Measurements from ENCODE around the gene ABAT.
"Not testable (repeated sequence)": the region's sequence is repeated elsewhere in the genome, so short reads cannot be mapped to it uniquely, and the experiment has no call there.

Gene ABAT

GRCh38 chr16:8795091-8795490, 120.7 kb downstream of the ABAT start:
- in situ Hi-C loops (cut with HindIII; ENCODE audit: low pct_ligation_motif_present, low pct_unique_long_range_greater_than_20kb, low sequenced_read_pairs) = no loop called here
- DNase-seq = no peak

GRCh38 chr16:8795818-8796217, 121.4 kb downstream of the ABAT start:
- in situ Hi-C loops (cut with HindIII; ENCODE audit: low pct_ligation_motif_present, low pct_unique_long_range_greater_than_20kb, low sequenced_read_pairs) = no loop called here
- DNase-seq = no peak

- in situ Hi-C loops (cut with HindIII; ENCODE audit: low pct_ligation_motif_present, low pct_unique_long_range_greater_than_20kb, low sequenced_read_pairs) = no loop called here
- peak; percentile 12 for DNase-seq
These were observed 122.3 kb downstream of the ABAT start for GRCh38 chr16:8796469-8797363.

- peak; percentile 99 for DNase-seq
- in situ Hi-C loops (cut with HindIII; ENCODE audit: low pct_ligation_motif_present, low pct_unique_long_range_greater_than_20kb, low sequenced_read_pairs) = no loop called here
These were observed 123.2 kb downstream of the ABAT start, which contains the start of the genes PMM2 and TMEM186 for GRCh38 chr16:8797364-8798173. Gene PMM2, plus strand, starts transcription at chr16:8797839. Its CDS starts 44 bp downstream, at chr16:8797883. Gene TMEM186, minus strand, starts transcription at chr16:8797639. Its CDS starts 25 bp downstream, at chr16:8797614.

GRCh38 chr16:8798174-8798527, 123.7 kb downstream of the ABAT start:
- DNase-seq = no peak
- in situ Hi-C loops (cut with HindIII; ENCODE audit: low pct_ligation_motif_present, low pct_unique_long_range_greater_than_20kb, low sequenced_read_pairs) = no loop called here

GRCh38 chr16:8798535-8799157, 124.2 kb downstream of the ABAT start:
- DNase-seq = no peak
- in situ Hi-C loops (cut with HindIII; ENCODE audit: low pct_ligation_motif_present, low pct_unique_long_range_greater_than_20kb, low sequenced_read_pairs) = no loop called here

- in situ Hi-C loops (cut with HindIII; ENCODE audit: low pct_ligation_motif_present, low pct_unique_long_range_greater_than_20kb, low sequenced_read_pairs) = no loop called here
- no peak for DNase-seq
These were observed 127.3 kb downstream of the ABAT start for GRCh38 chr16:8801701-8802100.

GRCh38 chr16:8803733-8804132, 129.3 kb downstream of the ABAT start:
- in situ Hi-C loops (cut with HindIII; ENCODE audit: low pct_ligation_motif_present, low pct_unique_long_range_greater_than_20kb, low sequenced_read_pairs); DNase-seq: not testable (repeated sequence)

- DNase-seq = no peak
- in situ Hi-C loops (cut with HindIII; ENCODE audit: low pct_ligation_motif_present, low pct_unique_long_range_greater_than_20kb, low sequenced_read_pairs) = no loop called here
These were observed 129.9 kb downstream of the ABAT start for GRCh38 chr16:8804313-8804712.

GRCh38 chr16:8806272-8806983, 132.0 kb downstream of the ABAT start:
- DNase-seq = no peak
- in situ Hi-C loops (cut with HindIII; ENCODE audit: low pct_ligation_motif_present, low pct_unique_long_range_greater_than_20kb, low sequenced_read_pairs) = no loop called here

GRCh38 chr16:8807189-8807588, 132.8 kb downstream of the ABAT start:
- in situ Hi-C loops (cut with HindIII; ENCODE audit: low pct_ligation_motif_present, low pct_unique_long_range_greater_than_20kb, low sequenced_read_pairs) = no loop called here
- DNase-seq = no peak

GRCh38 chr16:8808009-8808408, 133.6 kb downstream of the ABAT start:
- no peak for DNase-seq
- in situ Hi-C loops (cut with HindIII; ENCODE audit: low pct_ligation_motif_present, low pct_unique_long_range_greater_than_20kb, low sequenced_read_pairs) = no loop called here

GRCh38 chr16:8808613-8809353, 134.4 kb downstream of the ABAT start:
- in situ Hi-C loops (cut with HindIII; ENCODE audit: low pct_ligation_motif_present, low pct_unique_long_range_greater_than_20kb, low sequenced_read_pairs) = no loop called here
- no peak for DNase-seq

GRCh38 chr16:8812162-8812843, 137.9 kb downstream of the ABAT start:
- in situ Hi-C loops (cut with HindIII; ENCODE audit: low pct_ligation_motif_present, low pct_unique_long_range_greater_than_20kb, low sequenced_read_pairs) = no loop called here
- DNase-seq = no peak

- in situ Hi-C loops (cut with HindIII; ENCODE audit: low pct_ligation_motif_present, low pct_unique_long_range_greater_than_20kb, low sequenced_read_pairs) = no loop called here
- no peak for DNase-seq
These were observed 139.8 kb downstream of the ABAT start for GRCh38 chr16:8814095-8814806.

GRCh38 chr16:8816967-8817655, 142.7 kb downstream of the ABAT start:
- in situ Hi-C loops (cut with HindIII; ENCODE audit: low pct_ligation_motif_present, low pct_unique_long_range_greater_than_20kb, low sequenced_read_pairs) = no loop called here

More at GRCh38 chr16:8816967-8817655, 142.7 kb downstream of the ABAT start:
- DNase-seq = no peak

Data from ACHN (cell line).